HepG2 (cell line): Measurements from ENCODE around the gene ADCY7. TPM values are rescaled to one million over a fixed set of nuclear protein-coding genes. Genes with fewer than 3 reads are reported as not detected.
A peak's percentile ranks its signal among the peaks of the same experiment; 100 is the strongest.

ENCODE experiments used
- CHCHD3 ChIP-seq: sonication (generic); formaldehyde crosslinking; IDR thresholded peaks from 2 replicates; pipeline ENCODE4 v1.8.0; 2022; ENCODE audit warnings: mild to moderate bottlenecking, missing genetic modification reagents, moderate library complexity
- DMAP1 ChIP-seq: IDR thresholded peaks from 2 replicates; pipeline ENCODE4 v1.6.1; 2016
- FOXO1 ChIP-seq: sonication (generic); formaldehyde crosslinking; IDR thresholded peaks from 2 replicates; pipeline ENCODE4 v1.4.0; 2020; ENCODE audit warnings: missing genetic modification reagents
- HMGA1 ChIP-seq: sonication (generic); formaldehyde crosslinking; conservative IDR thresholded peaks from 2 replicates; pipeline ENCODE4 v1.4.0; 2020; ENCODE audit warnings: missing genetic modification reagents
- KDM2A ChIP-seq: sonication (generic); formaldehyde crosslinking; IDR thresholded peaks from 2 replicates; pipeline ENCODE4 v1.4.0; 2020; ENCODE audit warnings: low read depth, missing genetic modification reagents, borderline replicate concordance
- KLF9 ChIP-seq: IDR thresholded peaks from 2 replicates; pipeline ENCODE4 v1.6.1; 2016; ENCODE audit warnings: low read depth
- PHF20 ChIP-seq: sonication (generic); formaldehyde crosslinking; IDR thresholded peaks from 2 replicates; pipeline ENCODE4 v1.5.0; 2020; ENCODE audit warnings: mild to moderate bottlenecking, missing genetic modification reagents
- REST ChIP-seq, 2 experiments: IDR thresholded peaks; 2 replicates each; pipeline ENCODE4 v1.6.1; 2011 to 2012; ENCODE audit warnings: low read length in 2 of 2, borderline replicate concordance in 1 of 2, low read depth in 1 of 2, mild to moderate bottlenecking in 1 of 2, moderate library complexity in 1 of 2
- RFXAP ChIP-seq: sonication (generic); formaldehyde crosslinking; IDR thresholded peaks from 2 replicates; pipeline ENCODE4 v1.4.0; 2020; ENCODE audit warnings: missing genetic modification reagents, borderline replicate concordance
- SNAPC5 ChIP-seq: sonication (generic); formaldehyde crosslinking; IDR thresholded peaks from 2 replicates; pipeline ENCODE4 v1.8.1; 2023; ENCODE audit warnings: mild to moderate bottlenecking, missing genetic modification reagents, borderline replicate concordance
- TFAP4 ChIP-seq: sonication (generic); IDR thresholded peaks from 2 replicates; pipeline ENCODE4 v1.6.1; 2016; ENCODE audit warnings: low read depth, borderline replicate concordance
- ZBTB43 ChIP-seq: sonication (generic); formaldehyde crosslinking; conservative IDR thresholded peaks from 2 replicates; pipeline ENCODE4 v1.4.0; 2020; ENCODE audit warnings: missing genetic modification reagents
- ZFP82 ChIP-seq: sonication (generic); formaldehyde crosslinking; IDR thresholded peaks from 2 replicates; pipeline ENCODE4 v1.5.1; 2020; ENCODE audit warnings: mild to moderate bottlenecking, missing genetic modification reagents, borderline replicate concordance
- ZNF33B ChIP-seq: sonication (generic); formaldehyde crosslinking; IDR thresholded peaks from 2 replicates; pipeline ENCODE4 v1.5.1; 2020; ENCODE audit warnings: mild to moderate bottlenecking, missing genetic modification reagents
- ZNF432 ChIP-seq: sonication (generic); formaldehyde crosslinking; IDR thresholded peaks from 2 replicates; pipeline ENCODE4 v1.5.0; 2020; ENCODE audit warnings: missing genetic modification reagents, mild to moderate bottlenecking, borderline replicate concordance
- ZNF746 ChIP-seq: sonication (generic); formaldehyde crosslinking; IDR thresholded peaks from 2 replicates; pipeline ENCODE4 v1.8.0; 2022; ENCODE audit warnings: mild to moderate bottlenecking, missing genetic modification reagents
- ZNF816 ChIP-seq: sonication (generic); formaldehyde crosslinking; IDR thresholded peaks from 2 replicates; pipeline ENCODE4 v1.8.0; 2022; ENCODE audit warnings: missing genetic modification reagents, mild to moderate bottlenecking, borderline replicate concordance
- polyA plus RNA-seq, 8 experiments: library from polyadenylated mRNA; depleted of rRNA in 3 of 8; stranded (reverse) in 7 of 8; unstranded in 1 of 8; fragments of >200 nt; fragmentation: Illumina TruSeq in 4 of 8; extraction: Trizol in 4 of 8; gene quantifications; 2 replicates each; pipeline versions ENCODE4 v1.2.1 to v1.2.3, GENCODE V29; 2011 to 2016; ENCODE audit warnings: low read depth in 4 of 8, missing spikeins in 1 of 8, mixed read lengths in 1 of 8; ENCODE audit not compliant: insufficient read depth in 1 of 8
- total RNA-seq, 5 experiments: library from RNA; depleted of rRNA; stranded (reverse); fragments of >200 nt; fragmentation: Illumina TruSeq; extraction: Trizol; gene quantifications; 2 replicates each; pipeline ENCODE4 v1.2.3, GENCODE V29; 2016; ENCODE audit warnings: low read depth in 1 of 5
- TF ChIP-seq, protein P1 (sequence below): sonication (generic); formaldehyde crosslinking; IDR thresholded peaks from 2 replicates; pipeline ENCODE4 v1.5.0; 2020; ENCODE audit warnings: mild to moderate bottlenecking, missing genetic modification reagents, moderate library complexity
- TF ChIP-seq, protein P2 (sequence below): sonication (generic); formaldehyde crosslinking; IDR thresholded peaks from 2 replicates; pipeline ENCODE4 v1.5.1; 2020; ENCODE audit warnings: mild to moderate bottlenecking, moderate library complexity, missing genetic modification reagents

ADCY7 gene
- total and polyA plus RNA-seq, 2 of the 13 experiments (the other 11 are each of a cell fraction or from before 2014, with no cell fraction given), result 2.2 to 4.3 TPM

- TF ChIP-seq TFAP4 (peak; percentile 57; the same call in 1 of the 2 replicates), ZNF816 (CRISPR knock-in tag) (no peak), KDM2A (CRISPR knock-in tag) (peak; percentile 74; the same call in 1 of the 2 replicates), ZNF33B (CRISPR knock-in tag) (peak; percentile 72), ZNF432 (CRISPR knock-in tag) (no peak), SNAPC5 (no peak), HMGA1 (CRISPR knock-in tag) (no peak), RFXAP (CRISPR knock-in tag) (peak; percentile 49; the same call in 1 of the 2 replicates), CHCHD3 (no peak), DMAP1 (CRISPR knock-in tag) (peak; percentile 83), ZNF746 (peak; percentile 93), PHF20 (peak; percentile 37; the same call in 1 of the 2 replicates), FOXO1 (peak; percentile 66), ZBTB43 (CRISPR knock-in tag) (no peak), ZFP82 (no peak), KLF9 (CRISPR knock-in tag) (no peak), REST (IDR thresholded peaks at IDR 0.05; ENCODE audit: borderline replicate concordance in 1 of 2, low read depth in 1 of 2, low read length in 2 of 2) (no peak)
- TF ChIP-seq, protein P1, sequence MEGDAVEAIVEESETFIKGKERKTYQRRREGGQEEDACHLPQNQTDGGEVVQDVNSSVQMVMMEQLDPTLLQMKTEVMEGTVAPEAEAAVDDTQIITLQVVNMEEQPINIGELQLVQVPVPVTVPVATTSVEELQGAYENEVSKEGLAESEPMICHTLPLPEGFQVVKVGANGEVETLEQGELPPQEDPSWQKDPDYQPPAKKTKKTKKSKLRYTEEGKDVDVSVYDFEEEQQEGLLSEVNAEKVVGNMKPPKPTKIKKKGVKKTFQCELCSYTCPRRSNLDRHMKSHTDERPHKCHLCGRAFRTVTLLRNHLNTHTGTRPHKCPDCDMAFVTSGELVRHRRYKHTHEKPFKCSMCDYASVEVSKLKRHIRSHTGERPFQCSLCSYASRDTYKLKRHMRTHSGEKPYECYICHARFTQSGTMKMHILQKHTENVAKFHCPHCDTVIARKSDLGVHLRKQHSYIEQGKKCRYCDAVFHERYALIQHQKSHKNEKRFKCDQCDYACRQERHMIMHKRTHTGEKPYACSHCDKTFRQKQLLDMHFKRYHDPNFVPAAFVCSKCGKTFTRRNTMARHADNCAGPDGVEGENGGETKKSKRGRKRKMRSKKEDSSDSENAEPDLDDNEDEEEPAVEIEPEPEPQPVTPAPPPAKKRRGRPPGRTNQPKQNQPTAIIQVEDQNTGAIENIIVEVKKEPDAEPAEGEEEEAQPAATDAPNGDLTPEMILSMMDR, result peak; percentile 58
- TF ChIP-seq, protein P2, sequence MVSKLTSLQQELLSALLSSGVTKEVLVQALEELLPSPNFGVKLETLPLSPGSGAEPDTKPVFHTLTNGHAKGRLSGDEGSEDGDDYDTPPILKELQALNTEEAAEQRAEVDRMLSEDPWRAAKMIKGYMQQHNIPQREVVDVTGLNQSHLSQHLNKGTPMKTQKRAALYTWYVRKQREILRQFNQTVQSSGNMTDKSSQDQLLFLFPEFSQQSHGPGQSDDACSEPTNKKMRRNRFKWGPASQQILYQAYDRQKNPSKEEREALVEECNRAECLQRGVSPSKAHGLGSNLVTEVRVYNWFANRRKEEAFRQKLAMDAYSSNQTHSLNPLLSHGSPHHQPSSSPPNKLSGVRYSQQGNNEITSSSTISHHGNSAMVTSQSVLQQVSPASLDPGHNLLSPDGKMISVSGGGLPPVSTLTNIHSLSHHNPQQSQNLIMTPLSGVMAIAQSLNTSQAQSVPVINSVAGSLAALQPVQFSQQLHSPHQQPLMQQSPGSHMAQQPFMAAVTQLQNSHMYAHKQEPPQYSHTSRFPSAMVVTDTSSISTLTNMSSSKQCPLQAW, result peak; percentile 85
Measured at GRCh38 chr16:50291719-50292565, 25.6 kb downstream of the ADCY7 start (continued).
